Measurements from ENCODE around the gene XKR7.

XKR7 gene

GRCh38 chr20:31945319-31945718, 22.6 kb upstream of the XKR7 start:
- no peaks in the 10 kb centered on the region for H3K9me3 ChIP-seq
- no peaks in the 10 kb centered on the region for H3K27me3 ChIP-seq
- peaks cover 0 to 28% (median 17%) of the 10 kb centered on the region in 4 donors for H3K4me1 ChIP-seq
- peaks cover 39 to 76% (median 68%) of the 10 kb centered on the region in 3 donors for H3K36me3 ChIP-seq
- no peak overlapping the region for H3K4me3 ChIP-seq
- TF ChIP-seq, protein P1, sequence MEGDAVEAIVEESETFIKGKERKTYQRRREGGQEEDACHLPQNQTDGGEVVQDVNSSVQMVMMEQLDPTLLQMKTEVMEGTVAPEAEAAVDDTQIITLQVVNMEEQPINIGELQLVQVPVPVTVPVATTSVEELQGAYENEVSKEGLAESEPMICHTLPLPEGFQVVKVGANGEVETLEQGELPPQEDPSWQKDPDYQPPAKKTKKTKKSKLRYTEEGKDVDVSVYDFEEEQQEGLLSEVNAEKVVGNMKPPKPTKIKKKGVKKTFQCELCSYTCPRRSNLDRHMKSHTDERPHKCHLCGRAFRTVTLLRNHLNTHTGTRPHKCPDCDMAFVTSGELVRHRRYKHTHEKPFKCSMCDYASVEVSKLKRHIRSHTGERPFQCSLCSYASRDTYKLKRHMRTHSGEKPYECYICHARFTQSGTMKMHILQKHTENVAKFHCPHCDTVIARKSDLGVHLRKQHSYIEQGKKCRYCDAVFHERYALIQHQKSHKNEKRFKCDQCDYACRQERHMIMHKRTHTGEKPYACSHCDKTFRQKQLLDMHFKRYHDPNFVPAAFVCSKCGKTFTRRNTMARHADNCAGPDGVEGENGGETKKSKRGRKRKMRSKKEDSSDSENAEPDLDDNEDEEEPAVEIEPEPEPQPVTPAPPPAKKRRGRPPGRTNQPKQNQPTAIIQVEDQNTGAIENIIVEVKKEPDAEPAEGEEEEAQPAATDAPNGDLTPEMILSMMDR (IDR thresholded peaks at IDR 0.05), result no peak
- intact Hi-C loops (cut with DNase I; ENCODE audit: low total_unique reads), result no loop called here
- DNase-seq, result no peak
- no peak overlapping the region for H3K27ac ChIP-seq

DNA sequence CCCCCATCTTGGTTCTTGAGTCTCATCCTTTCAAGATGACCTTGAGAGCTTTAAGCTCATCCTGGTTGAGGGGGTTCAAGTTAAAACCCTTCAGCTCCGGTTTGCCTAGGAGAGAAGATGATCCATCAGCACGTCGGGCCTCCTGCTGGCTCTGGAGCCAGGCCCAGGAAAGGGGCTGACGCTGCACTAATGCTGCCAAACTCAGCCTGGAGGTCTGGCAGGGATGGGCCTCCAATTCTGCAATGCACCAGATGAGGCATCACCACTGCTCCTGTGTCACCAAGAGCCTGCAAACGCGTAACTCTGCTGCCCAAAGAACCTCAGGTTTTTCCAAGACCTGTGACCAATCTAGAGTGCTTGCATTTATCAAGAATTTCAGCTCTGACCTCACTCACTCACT, 22.2 kb upstream of the XKR7 start:
- Histone ChIP-seq H3K36me3 (peaks cover 39 to 76% (median 68%) of the 10 kb centered on the region in 3 donors), H3K9me3 (no peaks in the 10 kb centered on the region), H3K27ac (no peak overlapping the region), H3K4me3 (no peak overlapping the region), H3K27me3 (no peaks in the 10 kb centered on the region), H3K4me1 (peaks cover 0 to 32% (median 21%) of the 10 kb centered on the region in 4 donors)
- TF ChIP-seq, protein P1 (IDR thresholded peaks at IDR 0.05), result no peak
- no peak for DNase-seq
- intact Hi-C loops (cut with DNase I; ENCODE audit: low total_unique reads), result no loop called here

- Histone ChIP-seq H3K27ac (no peak overlapping the region), H3K4me3 (no peak overlapping the region), H3K27me3 (no peaks in the 10 kb centered on the region), H3K9me3 (no peaks in the 10 kb centered on the region), H3K36me3 (peaks cover 39 to 63% (median 60%) of the 10 kb centered on the region in 3 donors), H3K4me1 (peaks cover 0 to 35% (median 24%) of the 10 kb centered on the region in 4 donors)
- TF ChIP-seq, protein P1 (IDR thresholded peaks at IDR 0.05), result no peak
- DNase-seq, result no peak
- intact Hi-C loops (cut with DNase I; ENCODE audit: low total_unique reads), result no loop called here
Measured at GRCh38 chr20:31948008-31948407, 19.9 kb upstream of the XKR7 start.

DNA sequence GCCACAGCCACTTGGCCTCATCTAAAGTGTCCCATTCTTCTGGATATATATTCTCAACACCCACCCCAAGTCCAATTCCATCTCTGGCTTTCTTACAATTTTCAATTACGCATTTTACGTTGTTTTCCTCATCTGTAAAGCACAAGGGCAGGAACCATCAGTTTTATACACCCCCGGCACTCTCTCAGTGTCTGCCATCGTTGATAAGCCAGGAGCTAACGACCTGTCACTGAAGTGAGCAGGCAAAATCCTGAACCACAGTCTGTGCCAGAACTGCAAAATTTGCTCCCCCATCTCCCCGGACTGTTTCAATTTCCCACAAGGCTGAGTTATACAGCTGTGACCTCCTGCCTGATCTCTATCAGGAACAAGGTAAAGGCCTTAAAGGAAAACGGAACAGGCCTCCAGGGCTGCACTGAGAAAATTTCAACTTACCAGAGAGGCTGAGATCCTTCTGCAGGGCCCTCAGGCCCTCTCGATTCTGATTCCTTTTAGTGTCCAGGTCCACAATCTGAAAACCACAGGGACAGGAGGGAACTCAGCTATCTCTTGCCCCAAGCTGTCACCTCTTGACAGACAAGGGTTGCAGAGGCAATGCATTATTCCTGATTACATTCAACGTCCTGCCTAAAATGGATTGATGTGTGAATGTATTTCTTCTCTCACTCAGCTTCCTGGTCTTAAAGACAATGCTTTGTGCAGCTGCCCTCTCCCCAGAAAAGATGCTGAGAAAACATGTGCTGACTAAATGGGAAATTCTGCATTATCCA, 17.9 kb upstream of the XKR7 start:
- Histone ChIP-seq H3K27ac (no peak overlapping the region), H3K9me3 (no peaks in the 10 kb centered on the region), H3K36me3 (peaks cover 37 to 51% (median 44%) of the 10 kb centered on the region in 3 donors), H3K4me3 (peak overlapping the region in 1 of 2 donors; percentile 81), H3K27me3 (no peaks in the 10 kb centered on the region), H3K4me1 (peaks cover 0 to 26% (median 16%) of the 10 kb centered on the region in 4 donors)
- TF ChIP-seq, protein P1 (IDR thresholded peaks at IDR 0.05), result no peak
- intact Hi-C loops (cut with DNase I; ENCODE audit: low total_unique reads), result loop anchor here (5.0 to 10.0 kb wide), 5 partner anchors 82 to 285 kb away; partner anchors contain the start of gene BCL2L1
- no peak for DNase-seq

DNA sequence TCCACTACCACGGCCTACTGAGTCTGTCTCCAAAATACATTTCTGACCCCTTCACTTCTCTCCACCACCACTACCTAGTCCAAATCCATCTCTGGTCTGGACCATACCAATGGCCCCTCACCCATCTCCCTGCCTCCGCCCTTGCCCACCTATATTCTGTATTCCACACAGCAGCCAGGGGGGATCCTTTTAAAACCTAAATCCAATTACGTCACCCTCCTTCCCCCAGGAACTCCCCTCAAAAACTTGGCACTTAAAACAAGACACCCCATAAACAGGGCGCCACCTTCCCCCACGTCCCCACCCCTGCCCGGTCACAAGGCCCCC, 16.8 kb upstream of the XKR7 start:
- TF ChIP-seq, protein P1 (IDR thresholded peaks at IDR 0.05), result no peak
- Histone ChIP-seq H3K27ac (peak overlapping the region; percentile 83), H3K4me1 (peaks cover 0 to 26% (median 16%) of the 10 kb centered on the region in 4 donors), H3K36me3 (peaks cover 27 to 40% (median 33%) of the 10 kb centered on the region in 3 donors), H3K27me3 (no peaks in the 10 kb centered on the region), H3K4me3 (peak overlapping the region; percentile 81 to 84), H3K9me3 (no peaks in the 10 kb centered on the region)
- DNase-seq, result no peak
- intact Hi-C loops (cut with DNase I; ENCODE audit: low total_unique reads), result loop anchor here (5.0 to 10.0 kb wide), 5 partner anchors 81 to 286 kb away; partner anchors contain the start of gene BCL2L1

Data from tibial artery (tissue), 4 donors.